GM19043 (cell line): ENCODE results near the gene WNT7A.

Experiments used
- ATAC-seq: cut with Tn5 transposase; IDR thresholded peaks from one replicate; pipeline ENCODE4 v1.9.1; 2021; ENCODE audit warnings: low read depth; ENCODE audit not compliant: unreplicated experiment

Gene WNT7A

DNA sequence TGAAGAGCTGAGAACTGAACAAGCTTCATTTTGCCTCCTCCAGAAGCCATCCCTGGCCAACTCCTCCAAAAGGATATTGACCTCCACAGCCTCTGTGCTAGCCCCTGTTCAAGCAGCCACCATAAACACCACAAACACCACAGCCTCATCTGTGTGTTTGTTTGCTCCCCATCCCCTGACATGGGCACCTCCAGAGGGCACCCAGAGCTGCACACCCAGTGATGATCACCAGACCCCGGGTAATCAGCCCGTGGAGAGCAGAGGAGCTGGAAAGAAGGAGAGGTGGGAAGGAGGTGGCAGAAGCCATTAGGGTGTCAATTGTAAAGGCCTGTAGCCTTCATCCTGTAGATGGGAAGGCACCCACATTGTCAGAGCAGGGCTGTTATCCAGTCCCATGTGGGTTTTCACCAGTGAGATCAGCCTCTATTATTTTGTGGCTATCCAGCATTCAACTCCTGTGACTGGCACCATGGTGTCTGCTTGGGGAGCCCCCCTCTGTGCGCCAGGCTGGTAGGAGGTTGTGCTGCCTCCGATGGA, 6.8 kb upstream of the WNT7A start:
- no peak for ATAC-seq

DNA sequence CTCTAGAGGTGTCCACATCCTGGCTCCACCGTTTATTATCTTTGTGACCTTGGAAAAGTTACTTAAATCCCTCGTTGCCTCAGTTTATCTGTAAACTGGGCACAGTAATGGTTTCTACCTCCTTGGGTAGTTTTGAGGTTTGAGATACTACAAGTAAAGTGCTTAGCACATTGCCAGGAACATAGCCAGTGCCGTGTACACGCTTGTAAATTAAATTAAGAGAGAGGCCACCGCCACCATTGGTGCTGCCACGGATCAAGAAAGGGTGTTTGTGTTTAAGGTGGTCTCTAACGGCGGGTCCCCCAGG, 5.8 kb upstream of the WNT7A start:
- ATAC-seq: no peak

DNA sequence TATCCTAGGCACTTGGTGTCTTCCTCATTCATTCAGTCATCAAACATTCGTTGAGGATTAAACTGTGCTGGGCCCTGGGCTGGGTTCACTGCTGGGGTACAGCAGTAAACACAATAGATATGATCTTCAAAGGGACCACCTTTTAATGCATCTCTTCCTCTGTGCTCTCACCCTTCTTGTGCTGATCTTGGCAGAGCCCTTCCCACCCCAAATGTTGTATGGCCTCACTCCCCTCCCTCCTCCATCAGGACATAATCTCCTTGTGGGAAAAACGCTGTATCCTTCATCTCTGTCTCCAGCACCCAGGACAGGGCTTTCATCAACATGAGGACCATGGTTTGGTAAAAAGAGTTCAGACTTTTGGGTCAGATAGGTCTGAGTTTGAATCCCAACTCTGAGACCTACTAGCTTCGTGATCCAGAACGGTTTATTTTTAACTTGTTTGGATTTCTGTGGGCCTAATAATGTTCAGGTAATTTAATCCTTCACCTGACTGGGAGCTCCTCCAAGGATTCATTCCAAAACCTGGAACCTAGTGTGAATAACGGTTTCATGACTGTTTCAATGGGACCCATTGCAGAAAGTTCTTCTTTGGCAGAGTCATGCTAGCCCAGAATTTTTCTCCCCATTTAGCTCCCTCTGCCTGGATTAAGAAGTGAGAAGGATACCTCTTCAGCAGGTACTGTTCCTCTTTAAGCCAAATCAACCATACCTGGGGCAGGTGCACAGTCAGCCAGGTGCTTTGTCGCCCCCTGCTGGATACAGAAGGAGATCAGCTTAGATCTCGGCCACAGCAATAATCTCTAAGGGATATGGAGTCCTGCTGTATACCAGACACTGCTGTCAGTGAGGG, 5.2 kb upstream of the WNT7A start:
- no peak for ATAC-seq

DNA sequence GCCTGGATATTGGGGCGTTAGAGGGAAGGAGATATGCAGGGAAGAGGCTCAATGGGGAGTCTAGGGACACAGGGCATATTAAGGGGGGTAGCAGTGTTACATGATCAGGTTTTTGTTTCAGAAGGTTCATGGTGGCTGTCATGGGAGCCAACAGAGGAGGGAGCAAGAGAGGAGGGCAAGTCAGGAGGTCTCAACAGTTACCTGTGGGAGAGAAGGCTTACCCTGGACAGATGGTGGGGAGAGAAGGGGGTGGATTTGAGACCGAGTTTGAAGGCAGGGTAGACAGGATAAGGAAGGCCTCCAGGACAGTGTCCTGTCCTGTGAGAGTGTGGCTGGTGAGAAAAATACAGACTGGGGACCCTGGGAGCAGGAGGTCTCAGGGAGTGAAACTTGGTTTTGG, 3.8 kb upstream of the WNT7A start:
- no peak for ATAC-seq

DNA sequence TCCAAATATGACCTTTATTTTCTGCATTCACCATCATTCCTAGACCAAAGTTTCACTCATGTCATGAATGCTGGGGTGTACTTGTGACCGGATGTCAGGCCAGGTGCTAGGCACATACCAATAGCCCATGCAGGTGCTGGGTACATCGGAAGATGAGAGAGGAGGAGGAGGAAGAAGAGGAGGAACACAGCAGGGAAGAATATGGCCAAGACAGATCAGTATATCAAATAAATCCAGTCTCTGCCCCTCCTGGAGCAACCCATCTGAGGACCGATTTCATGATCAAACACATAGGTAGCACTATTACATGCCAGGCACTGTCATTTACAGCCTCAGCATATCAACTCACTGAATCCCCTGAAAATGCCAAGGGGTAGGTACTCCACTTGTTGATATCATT, 3.0 kb upstream of the WNT7A start:
- ATAC-seq: no peak

DNA sequence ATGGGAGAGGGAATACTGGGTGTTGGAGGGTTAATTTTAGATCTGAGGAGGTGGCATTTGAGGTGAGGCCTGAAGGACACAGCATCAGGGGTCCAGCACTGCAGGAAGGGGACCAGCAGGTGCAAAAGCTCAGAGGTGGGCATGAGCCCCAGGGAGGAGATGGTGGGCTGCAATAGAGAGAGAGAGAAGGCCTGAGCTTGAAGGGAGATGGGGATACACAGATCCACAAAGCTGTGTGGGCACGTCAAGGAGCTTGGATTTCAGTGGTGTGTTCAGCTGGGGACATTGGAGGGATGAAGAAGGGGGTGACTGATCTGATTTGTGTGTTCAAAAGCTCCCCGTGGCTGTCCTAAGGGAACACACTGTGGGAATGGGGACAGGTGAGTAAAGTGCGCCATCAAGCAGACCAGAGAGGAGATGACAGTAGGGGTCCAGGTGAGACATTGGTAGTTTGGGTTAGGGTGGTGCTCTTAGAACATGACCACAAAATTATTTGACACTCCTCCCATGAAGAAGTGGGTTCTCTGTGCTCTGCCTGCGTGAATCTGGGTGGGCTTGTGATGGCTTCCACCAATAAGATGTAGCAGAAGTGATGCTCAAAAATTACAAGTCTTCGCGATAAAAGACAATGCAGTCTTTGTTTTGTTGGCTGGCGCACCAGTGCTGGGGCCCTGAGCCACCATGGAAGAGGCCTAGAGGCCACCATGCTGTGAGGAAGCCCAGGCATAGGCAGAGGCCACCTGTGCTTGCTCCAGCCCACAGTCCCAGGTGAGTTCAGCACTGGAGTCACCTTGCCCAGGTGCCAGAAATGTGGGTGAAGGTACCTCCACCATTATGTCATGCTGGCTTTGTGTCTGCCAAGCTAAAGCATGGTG, 1.9 kb upstream of the WNT7A start:
- no peak for ATAC-seq

DNA sequence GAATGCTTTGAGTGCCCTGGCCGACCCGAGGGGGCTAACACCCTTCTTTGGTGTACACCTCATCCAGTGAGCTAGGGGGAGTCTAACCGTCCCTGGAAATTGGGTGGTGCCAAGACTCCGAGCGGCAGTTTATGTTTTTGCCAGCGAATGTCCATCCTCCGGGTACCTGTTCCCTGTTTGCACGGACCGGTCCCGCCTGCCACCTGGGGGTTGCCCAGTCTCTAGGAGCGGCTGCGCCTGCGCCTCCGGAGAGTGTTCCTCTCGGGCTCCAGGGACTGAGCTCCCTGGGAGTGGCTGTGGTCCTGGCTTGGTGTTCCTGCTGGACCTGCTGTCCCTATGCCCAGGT, 913 bp upstream of the WNT7A start:
- ATAC-seq: no peak

DNA sequence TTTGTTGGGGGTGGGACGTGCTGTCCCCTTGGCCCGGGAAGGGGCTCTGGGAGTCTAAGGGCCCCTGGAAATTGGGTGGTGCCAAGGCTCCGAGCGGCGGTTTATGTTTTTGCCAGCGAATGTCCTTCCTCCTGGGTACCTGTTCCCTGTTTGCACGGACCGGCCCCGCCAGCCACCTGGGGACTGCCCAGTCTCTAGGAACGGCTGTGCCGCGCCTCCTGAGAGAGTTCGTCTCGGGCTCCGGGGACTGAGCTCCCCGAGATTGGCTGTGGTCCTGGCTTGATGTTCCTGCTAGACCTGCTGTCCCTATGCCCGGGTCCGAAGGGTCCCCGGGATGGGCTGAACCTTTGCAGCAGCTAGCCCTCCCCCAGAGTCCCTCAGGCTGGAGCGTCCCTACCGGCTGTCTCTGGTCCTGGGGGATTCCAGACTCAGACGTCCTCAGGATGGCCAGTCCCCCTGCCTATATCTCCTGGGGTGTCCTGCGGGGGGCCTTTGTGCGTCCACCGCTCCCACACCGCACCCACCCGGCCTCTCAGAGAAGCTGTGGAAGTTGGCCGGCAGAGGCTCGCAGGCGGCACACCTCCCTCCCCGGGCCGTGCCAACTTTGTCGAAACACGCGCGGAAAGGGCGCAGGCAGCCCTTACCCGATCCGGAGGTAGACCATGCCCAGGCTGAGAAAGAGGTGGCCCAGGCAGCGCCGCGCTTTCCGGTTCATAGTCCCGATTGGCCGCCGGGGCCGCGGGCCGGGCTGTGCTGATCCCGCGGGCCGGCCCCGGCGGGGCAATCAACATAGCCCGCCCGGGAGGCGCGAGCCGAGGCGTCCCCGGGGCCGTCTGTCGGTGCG, 547 bp downstream of the WNT7A start:
- ATAC-seq: no peak

DNA sequence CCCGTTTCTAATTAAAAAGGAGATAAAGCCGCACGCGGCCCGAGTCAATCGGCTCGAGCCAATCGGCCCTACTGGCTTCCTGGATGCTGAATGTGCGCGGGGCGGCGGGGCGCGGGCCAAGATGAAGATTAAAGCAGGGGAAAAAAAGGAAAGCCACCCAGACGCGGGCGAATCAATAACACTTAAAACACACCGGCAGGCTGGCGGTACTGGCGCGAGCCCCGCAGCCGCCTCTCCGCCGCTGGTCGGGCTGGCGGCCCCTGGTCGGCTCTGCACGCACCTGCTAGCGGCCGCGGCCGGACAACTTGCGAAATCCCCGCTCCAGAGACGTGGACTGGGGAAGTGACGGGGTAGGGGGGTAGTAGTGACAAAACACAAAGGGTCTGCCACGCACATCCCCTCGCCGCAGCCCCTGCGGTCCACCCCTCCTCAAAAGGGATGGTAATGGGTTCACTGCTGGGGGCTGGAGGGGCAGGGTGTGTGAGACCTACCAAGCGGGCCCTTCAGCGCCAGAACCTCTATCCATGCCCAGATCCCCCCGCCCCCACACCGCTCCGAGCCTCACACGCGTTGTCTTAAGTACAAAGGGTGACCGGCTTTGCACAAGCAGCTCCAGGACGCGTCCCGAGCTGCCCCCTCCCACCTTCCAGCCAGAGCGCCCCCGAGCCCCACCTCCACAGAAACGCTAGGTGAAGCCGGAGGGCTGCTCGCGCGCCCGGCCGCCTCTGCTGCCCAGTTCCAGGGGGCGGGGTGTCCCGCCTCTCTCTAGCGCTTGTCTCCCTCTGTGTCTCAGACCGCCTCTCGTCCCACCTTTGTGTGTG, 1.4 kb downstream of the WNT7A start:
- no peak for ATAC-seq

DNA sequence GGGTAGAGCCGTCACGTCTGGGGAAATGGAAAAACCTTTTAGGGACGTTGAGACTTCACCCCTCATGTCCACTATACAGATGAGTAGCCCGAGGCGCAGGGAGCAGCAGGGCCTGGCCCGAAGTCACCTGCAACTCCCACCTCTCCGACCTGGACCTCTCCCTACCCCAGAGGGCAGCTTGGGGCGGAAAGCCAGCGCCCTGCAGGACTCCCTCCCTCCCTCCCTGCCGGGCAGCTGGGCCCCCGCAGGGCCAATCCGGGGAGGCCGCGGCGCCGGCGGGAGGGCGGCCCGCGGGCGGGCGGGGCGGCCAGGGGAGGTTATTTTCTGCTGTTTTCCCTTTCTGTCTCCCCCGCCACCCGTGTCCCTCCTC, 2.0 kb downstream of the WNT7A start:
- ATAC-seq: no peak

DNA sequence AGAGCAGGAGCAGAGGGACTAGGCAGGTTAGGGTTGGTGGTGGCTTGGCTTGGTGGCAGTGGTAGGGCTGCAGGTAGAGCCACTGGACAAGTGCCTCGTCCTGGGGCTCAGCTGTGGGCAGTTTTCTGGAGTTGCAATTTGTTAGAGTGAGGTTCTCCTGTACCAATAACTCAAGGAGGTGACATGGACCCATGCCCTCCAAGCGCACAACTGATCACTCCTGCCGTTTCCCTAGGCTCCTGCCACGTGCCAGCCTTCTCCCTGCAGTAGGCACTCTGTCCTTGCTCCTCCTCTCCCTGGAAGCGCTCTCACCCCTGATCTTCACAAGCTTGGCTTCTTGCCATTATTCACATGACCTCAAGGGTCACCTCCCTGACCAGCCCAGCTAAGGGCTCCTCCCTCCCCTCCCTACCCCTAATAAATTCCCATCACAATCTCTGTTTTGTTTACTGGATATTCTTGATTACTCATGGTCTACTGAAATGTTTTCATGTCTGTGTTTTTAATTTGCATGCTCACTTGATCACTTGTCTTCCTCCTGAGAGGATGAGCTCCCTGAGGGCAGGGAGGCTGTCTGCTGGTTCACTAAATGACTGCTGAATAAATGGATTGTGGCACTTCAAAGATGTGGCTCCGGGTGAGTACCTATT, 3.3 kb downstream of the WNT7A start:
- no peak for ATAC-seq

DNA sequence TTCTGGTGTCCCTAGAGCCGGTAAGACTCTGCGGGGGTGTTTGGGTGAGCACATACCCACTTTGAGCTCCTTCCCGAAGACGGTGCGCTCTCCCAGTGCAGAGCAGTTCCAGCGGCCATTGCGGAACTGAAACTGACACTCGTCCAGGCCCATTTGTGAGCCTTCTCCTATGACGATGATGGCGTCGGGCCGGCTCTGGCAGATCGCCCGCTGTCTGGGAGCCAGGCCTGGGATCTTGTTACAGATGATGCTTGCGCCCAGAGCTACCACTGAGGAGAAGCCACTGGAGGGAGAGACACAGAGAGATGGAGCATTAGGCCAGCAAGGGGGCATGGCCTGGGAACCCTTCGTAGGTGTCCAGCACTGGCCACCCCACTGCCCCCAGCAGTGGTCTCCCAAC, 5.0 kb downstream of the WNT7A start:
- no peak for ATAC-seq

DNA sequence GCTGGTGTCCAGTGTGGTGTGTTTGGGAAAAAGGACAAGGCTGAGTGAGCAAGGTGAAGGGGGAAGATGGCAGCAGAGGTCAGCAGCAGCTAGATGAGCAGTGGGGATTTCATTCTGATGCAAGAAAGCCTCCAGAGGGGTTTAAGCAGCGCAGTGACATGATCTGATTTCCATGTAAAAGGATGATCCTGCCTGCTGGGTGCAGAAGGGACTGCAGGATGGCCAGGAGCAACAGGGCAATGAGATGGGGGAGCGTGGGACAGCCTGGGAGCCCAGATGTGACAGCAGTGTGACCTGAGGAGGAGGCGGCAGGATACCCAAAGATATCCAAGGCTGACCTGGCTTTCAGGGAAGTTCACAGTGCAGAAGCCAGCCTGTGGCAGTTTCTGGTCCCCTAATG, 6.1 kb downstream of the WNT7A start:
- no peak for ATAC-seq

DNA sequence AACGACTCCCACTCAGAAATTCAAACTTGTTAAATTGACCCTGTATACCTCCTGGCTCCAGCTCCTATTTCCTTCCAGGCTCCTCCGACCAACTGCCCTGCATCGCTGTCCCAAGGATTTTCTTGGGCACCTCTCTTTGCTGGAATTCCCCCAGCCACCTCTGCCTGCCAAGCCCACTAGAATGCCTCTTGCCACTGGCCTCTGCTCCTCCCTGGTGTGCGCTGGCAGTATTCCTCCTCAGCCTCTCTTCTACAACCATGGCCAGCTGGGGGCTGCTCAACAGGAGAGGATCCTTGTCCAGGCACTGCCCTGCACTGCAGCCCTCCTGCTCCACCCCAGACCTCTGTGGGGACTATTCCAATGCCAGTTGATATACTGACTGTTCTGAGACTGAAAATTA, 7.4 kb downstream of the WNT7A start:
- no peak for ATAC-seq

DNA sequence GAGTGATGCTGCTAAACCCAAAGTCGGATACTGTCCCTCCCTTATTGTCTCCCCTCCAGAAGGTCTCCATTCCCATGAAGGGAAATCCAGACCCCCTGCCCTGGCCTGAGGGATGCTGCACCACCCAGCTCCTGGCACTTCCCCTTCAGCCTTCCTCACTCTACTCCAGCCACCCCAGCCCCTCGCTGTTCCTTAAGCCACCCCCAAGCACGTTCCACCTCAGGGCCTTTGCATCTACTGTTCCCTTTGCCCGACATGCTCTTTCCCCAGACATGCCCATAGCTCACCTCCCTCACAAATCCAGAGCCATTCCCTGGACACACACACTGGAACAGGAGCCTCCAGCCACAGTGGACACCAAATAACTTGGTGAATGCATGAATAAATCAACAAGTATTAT, 8.1 kb downstream of the WNT7A start:
- no peak for ATAC-seq

DNA sequence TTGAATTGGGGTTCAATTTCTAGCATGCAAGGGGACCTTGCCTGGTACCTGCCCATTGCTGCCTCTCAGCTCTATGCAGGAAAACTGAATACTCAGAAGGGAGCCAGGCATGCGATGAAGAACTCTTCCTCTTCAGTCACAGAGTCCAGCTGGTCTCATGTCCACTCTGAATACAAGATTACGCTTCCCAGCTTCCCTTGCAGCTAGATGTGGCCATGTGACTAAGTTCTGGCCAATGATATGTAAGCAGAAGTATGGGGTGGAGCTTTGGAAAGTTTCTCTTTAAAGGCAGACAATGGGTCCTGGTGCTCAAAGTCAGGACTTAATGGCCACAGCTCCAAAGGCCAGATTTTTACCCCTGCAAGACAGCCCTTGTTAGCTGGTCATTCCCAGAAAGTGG, 9.0 kb downstream of the WNT7A start:
- ATAC-seq: no peak

DNA sequence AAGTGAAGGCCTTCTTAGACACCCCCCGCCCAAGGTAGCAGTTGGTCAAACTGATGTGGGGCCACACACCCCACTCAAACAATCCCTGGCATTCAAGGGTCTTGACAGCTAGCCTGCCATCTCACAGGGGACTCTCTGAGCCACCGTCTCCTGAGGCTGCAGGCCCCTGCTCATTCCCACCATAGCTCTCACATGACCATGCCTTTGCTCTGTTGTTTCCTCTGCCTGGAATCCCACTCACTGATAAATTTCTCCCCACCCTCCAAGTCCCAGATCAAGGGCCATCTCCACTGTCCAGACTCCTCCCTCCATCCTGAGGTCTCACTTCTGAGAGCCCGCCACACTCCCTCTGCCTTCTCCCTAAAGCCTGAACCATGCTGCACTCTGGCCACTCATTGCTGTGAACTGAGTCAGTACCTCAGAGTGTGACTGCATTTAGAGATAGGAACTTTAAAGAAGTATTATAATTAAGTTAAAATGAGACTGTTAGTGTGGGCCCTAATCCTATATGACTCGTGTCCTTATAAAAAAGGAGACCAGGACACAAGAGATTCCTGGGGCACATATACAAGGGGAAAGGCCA, 10.0 kb downstream of the WNT7A start:
- ATAC-seq: no peak

DNA sequence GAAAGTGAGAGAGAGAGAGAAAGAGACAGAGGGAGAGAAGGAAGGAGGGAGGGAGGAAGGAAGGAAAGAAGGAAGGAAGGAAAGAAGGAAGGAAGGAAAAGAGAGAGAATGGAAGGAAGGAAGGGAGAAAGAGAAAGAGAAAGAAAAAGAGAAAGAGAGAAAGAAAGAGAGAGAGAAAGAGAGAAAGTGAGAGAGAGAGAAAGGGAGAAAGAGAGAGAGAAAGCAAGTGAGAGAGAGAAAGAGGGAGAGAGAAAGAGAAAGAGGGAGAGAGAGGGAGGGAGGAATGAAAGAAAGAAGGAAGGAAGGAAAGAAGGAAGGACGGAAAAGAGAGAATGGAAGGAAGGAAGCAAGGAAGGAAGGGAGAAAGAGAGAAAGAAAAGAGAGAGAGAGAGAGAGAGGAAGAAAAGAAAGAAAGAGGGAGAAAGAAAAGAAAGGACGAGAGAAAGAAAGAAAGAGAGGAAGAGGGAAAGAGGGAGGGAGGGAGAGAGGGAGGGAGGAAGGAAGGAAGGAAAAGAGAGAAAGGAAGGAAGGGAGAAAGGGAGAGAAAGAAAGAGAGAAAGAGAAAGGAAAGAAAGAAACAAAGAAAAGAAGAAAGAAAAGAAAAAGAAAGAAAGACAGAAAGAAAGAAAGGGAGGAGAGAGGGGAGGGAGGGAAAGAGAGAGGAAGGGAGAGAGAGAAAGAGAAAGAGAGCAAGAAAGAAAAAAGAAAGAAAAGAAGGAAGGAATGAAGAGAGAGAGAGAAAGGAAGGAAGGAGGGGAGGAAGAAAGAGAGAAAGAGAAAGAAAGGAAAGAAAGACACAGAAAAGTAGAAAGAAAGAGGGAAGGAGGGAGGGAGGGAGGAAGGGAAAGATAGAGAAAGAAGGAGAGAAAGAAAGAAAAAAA, 10.8 kb downstream of the WNT7A start:
- ATAC-seq: no peak
